ENCODE results near the gene MRPL1.

DNA sequence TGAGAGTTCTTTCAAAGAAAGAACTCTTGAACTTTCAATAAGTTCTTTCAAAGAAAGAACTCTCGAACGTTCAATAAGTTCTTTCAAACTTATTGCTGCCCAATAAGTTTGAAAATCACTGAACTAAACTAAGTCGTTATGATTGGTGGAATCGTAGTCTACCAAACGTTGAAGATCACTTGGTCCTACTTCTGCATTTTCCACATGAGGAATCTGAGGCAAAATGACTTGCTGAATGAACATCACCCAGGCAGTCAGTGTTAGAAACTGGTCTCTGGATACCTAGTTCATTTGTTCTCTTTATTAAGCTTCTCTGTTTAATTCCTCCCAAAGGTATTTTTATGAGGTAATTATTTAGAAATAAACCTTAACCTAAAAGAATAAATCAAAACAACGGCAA is 36.4 kb upstream of the MRPL1 start:
- TF ChIP-seq, protein P1, sequence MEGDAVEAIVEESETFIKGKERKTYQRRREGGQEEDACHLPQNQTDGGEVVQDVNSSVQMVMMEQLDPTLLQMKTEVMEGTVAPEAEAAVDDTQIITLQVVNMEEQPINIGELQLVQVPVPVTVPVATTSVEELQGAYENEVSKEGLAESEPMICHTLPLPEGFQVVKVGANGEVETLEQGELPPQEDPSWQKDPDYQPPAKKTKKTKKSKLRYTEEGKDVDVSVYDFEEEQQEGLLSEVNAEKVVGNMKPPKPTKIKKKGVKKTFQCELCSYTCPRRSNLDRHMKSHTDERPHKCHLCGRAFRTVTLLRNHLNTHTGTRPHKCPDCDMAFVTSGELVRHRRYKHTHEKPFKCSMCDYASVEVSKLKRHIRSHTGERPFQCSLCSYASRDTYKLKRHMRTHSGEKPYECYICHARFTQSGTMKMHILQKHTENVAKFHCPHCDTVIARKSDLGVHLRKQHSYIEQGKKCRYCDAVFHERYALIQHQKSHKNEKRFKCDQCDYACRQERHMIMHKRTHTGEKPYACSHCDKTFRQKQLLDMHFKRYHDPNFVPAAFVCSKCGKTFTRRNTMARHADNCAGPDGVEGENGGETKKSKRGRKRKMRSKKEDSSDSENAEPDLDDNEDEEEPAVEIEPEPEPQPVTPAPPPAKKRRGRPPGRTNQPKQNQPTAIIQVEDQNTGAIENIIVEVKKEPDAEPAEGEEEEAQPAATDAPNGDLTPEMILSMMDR (IDR thresholded peaks at IDR 0.05; ENCODE audit: low read depth, low read length): no peak
- no peak for TF ChIP-seq POLR2A (IDR thresholded peaks at IDR 0.05; ENCODE audit: extremely low read depth, insufficient read length)
- TF ChIP-seq MAX (IDR thresholded peaks at IDR 0.05; ENCODE audit: low read depth, low read length): no peak

Measured in NB4 (cell line).